HepG2 (cell line): Measurements from ENCODE around the gene ERMP1. TPM values are rescaled to one million over a fixed set of nuclear protein-coding genes. Genes with fewer than 3 reads are reported as not detected.

Experiments
- ATF2 ChIP-seq: sonication (generic); formaldehyde crosslinking; IDR thresholded peaks from 2 replicates; pipeline ENCODE4 v1.4.0; 2020; ENCODE audit warnings: missing genetic modification reagents
- BCLAF1 ChIP-seq: fragments of 450-650 bp; IDR thresholded peaks from 2 replicates; pipeline ENCODE4 v1.6.1; 2017; ENCODE audit warnings: mild to moderate bottlenecking
- FOXJ3 ChIP-seq: sonication (generic); formaldehyde crosslinking; IDR thresholded peaks from 2 replicates; pipeline ENCODE4 v1.4.0; 2020; ENCODE audit warnings: missing genetic modification reagents, mild to moderate bottlenecking, borderline replicate concordance
- HNF1B ChIP-seq: sonication (generic); formaldehyde crosslinking; IDR thresholded peaks from 2 replicates; pipeline ENCODE4 v1.5.1; 2020; ENCODE audit warnings: mild to moderate bottlenecking, moderate library complexity, missing genetic modification reagents
- NCOA2 ChIP-seq: sonication (generic); formaldehyde crosslinking; IDR thresholded peaks from 2 replicates; pipeline ENCODE4 v1.8.0; 2022; ENCODE audit warnings: inconsistent platforms
- POGK ChIP-seq: sonication (generic); formaldehyde crosslinking; conservative IDR thresholded peaks from 2 replicates; pipeline ENCODE4 v1.8.0; 2022; ENCODE audit warnings: mild to moderate bottlenecking, moderate library complexity, missing genetic modification reagents
- RAD21 ChIP-seq: fragments of 450-650 bp; formaldehyde crosslinking; IDR thresholded peaks from 2 replicates; pipeline ENCODE4 v1.5.0; 2020; ENCODE audit warnings: mild to moderate bottlenecking
- SOX5 ChIP-seq: IDR thresholded peaks from 2 replicates; pipeline ENCODE4 v1.6.1; 2016; ENCODE audit warnings: borderline replicate concordance
- SRY ChIP-seq: sonication (generic); formaldehyde crosslinking; IDR thresholded peaks from 2 replicates; pipeline ENCODE4 v1.8.0; 2022; ENCODE audit warnings: mild to moderate bottlenecking, missing genetic modification reagents
- TFDP1 ChIP-seq: IDR thresholded peaks from 2 replicates; pipeline ENCODE4 v1.6.1; 2016; ENCODE audit warnings: missing compliant biosample characterization, missing genetic modification reagents, borderline replicate concordance
- XRCC5 ChIP-seq: fragments of 200-400 bp; formaldehyde crosslinking; optimal IDR thresholded peaks from 2 replicates; pipeline ENCODE3; 2017; ENCODE audit warnings: mild to moderate bottlenecking, low read length
- ZMYM4 ChIP-seq: sonication (generic); formaldehyde crosslinking; IDR thresholded peaks from 2 replicates; pipeline ENCODE4 v1.8.1; 2023; ENCODE audit warnings: mild to moderate bottlenecking, missing genetic modification reagents
- ZNF281 ChIP-seq: sonication (generic); formaldehyde crosslinking; IDR thresholded peaks from 2 replicates; pipeline ENCODE4 v1.4.0; 2020; ENCODE audit warnings: missing genetic modification reagents, borderline replicate concordance
- polyA plus RNA-seq, 8 experiments: library from polyadenylated mRNA; depleted of rRNA in 3 of 8; stranded (reverse) in 7 of 8; unstranded in 1 of 8; fragments of >200 nt; fragmentation: Illumina TruSeq in 4 of 8; extraction: Trizol in 4 of 8; gene quantifications; 2 replicates each; pipeline versions ENCODE4 v1.2.1 to v1.2.3, GENCODE V29; 2011 to 2016; ENCODE audit warnings: low read depth in 4 of 8, missing spikeins in 1 of 8, mixed read lengths in 1 of 8; ENCODE audit not compliant: insufficient read depth in 1 of 8
- total RNA-seq, 5 experiments: library from RNA; depleted of rRNA; stranded (reverse); fragments of >200 nt; fragmentation: Illumina TruSeq; extraction: Trizol; gene quantifications; 2 replicates each; pipeline ENCODE4 v1.2.3, GENCODE V29; 2016; ENCODE audit warnings: low read depth in 1 of 5

ERMP1 gene
- total and polyA plus RNA-seq, 2 of the 13 experiments (the other 11 are each of a cell fraction or from before 2014, with no cell fraction given), result 40.9 to 65.4 TPM

GRCh38 chr9:5869315-5870019, 36.5 kb upstream of the ERMP1 start (continued):
- TF ChIP-seq HNF1B (0 out of 2 replicates have a peak, but pooled peaks have one; percentile 40), SRY (CRISPR knock-in tag) (no peak), ATF2 (CRISPR knock-in tag) (0 out of 2 replicates have a peak, but pooled peaks have one; percentile 24), FOXJ3 (CRISPR knock-in tag) (no peak), ZMYM4 (0 out of 2 replicates have a peak, but pooled peaks have one; percentile 15), BCLAF1 (no peak), TFDP1 (CRISPR knock-in tag) (peak; percentile 51; the same call in 1 of the 2 replicates), POGK (CRISPR knock-in tag) (no peak), RAD21 (CRISPR knock-in tag) (peak; percentile 42; the same call in 1 of the 2 replicates), NCOA2 (CRISPR knock-in tag) (peak; percentile 26; the same call in 1 of the 2 replicates), SOX5 (CRISPR knock-in tag) (0 out of 2 replicates have a peak, but pooled peaks have one; percentile 13), ZNF281 (CRISPR knock-in tag) (no peak), XRCC5 (peak; percentile 85)
- TF ChIP-seq, all 625 proteins: peak for 20
